NCI-H1105 (cell line): Measurements from ENCODE around the gene UBE2L5.

ENCODE experiments used
- DNase-seq: peaks from one replicate; lab custom pipeline; 2025; lab: John Stamatoyannopoulos, UW

UBE2L5 gene

DNA sequence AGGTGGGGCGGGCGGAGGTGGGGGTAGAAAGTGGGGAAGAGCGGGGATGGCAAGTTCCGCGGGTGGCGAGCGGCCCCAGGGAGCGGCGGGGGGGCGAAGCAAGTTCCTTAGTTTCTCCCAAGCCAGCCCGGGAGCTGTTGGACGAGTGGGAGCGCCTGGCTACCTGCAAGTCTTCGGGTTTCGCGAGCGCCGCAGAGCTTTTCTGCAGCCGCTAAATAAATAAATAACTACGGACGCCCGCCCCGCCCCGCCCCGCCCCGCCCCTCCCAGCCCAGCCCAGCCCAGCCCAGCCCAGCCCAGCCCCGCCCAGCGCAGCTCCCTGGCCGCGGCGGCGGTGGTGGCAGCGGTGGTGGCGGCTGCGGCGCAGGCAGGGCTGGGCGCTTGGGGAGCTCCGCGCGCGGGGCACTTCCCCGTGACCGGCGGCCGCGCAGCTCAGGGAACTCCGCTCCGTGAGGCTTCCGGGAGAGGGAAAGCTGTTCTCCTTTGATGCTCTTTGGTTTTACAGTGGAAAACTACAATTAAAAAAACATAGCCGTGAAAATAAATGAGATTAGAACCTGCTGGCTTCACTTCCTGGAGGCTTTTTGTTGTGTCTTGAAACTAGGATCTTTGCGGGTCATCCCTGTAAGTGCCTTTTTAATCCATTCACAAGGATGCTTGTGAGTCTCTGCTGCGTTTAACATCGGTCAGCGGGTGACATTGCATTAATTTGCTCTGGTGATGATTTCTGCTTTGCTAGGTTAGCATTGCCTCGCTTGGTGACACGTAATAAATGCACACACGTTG lies at the start of gene UBE2L5:
Gene UBE2L5, plus strand, starts transcription at position 440 of the 786 bp plus-strand sequence. CDS start 5,498 bp downstream, outside the sequence.
- peak; percentile 45 for DNase-seq

DNA sequence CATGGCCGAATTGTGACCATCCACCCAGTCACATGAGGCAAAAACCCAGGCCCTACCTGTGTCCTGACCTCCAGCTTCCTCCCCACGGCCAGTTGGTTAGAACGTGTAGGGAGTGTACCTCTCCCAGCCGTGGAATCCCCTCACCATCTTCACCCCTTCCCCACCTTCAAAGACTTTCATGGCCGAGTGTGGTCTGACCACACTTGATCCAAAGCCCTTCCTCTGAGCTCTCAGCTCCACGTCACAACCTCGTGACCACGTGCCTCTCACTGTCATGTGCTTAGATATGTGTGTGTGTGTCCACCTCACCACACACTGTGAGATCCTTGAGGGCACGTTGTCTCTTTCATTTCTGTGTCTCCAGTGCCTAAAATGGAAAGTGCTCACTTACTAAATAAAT lies 48.6 kb upstream of the UBE2L5 start:
- no peak for DNase-seq

DNA sequence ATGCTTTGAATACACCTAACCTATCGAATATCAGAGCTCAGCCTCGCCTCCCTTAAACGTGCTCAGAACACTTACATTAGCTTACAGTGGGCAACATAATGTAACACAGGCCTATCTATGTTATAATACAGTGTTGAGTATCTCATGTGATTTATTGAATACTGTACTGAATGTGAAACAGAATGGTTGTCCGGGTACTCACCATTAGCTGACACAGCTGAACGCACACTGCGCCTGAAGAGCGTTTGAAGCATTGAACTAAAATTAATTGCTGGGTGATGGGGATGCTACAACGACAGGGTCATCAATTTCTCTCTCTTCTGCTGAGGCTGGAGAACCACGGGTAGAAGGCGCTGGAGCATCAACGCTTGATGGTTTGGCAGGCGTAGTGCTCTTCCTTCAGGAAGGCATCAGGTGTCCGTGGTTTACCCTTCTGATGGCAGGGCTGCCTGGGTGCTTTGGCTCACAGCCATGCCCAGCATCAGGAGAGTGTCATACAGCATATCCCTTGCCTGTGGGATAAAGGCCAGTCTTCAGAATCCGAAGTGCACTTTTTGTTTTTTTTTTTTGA lies 46.9 kb upstream of the UBE2L5 start:
- DNase-seq, result peak; percentile 28

DNA sequence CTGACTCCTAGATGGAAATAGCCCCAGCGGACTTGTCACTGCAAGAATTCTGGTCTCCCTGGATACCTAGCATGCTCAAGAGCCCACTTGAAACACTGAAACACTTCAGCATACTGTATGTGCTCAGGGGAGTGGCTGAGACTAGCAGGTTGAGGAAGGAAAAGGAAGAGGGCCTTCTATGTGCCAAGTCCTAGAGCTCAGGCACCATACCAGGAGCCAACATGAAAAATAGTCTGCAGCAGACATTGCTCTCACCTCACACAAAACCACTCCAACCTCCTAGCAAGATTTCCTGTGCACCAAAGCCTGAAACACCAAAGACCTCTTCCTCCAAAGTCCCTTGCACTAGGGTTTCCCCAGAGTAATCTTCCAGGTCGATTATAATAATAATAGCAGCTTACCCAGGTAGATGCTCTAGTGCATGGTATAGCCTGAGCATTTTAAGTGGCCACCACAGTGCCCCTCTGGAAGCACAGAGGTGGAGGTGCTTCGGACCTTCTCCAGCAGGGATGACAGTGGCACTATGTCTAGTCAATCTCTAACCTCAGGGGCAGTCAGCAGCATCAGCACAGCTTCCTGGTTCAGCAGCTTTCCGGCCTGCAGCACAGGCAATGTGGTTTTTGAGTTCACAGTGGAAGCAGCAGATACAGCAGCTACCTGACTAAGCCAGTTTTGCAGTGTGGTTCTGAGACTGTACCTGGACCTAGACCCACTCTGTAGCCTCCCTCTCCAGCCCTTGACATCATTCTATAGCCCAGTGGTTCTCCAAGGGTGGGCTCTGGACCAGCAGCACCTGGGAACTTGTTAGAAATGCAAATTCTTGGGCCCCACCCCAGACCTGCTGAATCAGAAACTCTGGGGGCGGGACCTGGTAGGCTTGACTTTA lies 45.6 kb upstream of the UBE2L5 start:
- peak; percentile 33 for DNase-seq

DNA sequence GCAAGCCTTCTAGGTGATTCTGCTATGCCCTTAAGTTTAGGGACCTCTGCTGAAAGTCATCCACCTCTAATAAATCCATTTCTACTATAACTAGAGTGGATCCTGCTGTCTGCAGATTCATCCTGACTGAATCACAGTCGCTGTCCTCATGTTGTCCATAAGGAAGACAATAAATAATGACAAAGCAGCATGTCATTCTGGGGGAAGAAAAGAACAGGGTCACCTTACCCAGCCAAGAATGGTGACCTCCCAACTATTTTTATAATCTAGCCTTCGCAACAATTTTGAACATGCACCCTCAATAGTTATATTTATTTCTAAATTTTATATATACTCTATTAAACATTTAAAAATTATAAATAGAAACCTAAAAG lies 45.0 kb upstream of the UBE2L5 start:
- DNase-seq, result no peak

DNA sequence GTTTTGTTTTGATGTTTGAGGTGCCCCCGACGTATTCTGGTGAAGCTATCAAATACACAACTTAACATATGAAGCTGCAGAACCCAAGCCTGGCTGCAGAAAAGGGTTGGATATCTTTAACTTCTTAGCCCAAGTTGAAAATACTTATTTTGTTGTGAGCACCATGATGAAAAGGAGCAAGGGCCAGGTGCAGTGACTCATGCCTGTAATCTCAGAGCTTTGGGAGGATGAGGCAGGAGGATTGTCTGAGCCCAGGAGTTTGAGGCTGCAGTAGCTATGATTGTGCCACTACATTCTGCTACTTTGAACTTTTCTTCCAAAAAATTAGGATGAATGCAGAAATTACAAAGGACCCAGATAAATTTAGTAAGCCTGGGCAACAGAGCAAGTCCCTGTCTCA lies 44.1 kb upstream of the UBE2L5 start:
- DNase-seq, result no peak

DNA sequence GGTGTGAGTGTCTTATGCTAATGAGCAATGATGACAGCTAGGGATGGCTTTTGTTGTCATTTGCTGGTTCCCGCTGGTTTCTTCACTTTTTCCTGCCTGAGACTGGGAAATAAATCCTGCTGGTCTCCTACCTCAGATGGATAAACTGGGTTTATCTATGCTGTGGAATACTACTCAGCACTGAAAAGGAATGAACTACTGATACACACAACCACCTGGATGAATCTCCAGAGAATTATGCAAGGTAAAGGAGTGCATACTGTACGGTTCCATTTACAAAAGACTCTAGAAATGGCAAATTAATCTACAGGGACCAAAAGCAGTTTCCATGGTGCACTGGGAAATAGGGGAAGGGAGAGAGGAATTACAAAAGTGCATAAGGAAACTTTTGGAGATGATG lies 41.2 kb upstream of the UBE2L5 start:
- DNase-seq, result no peak

DNA sequence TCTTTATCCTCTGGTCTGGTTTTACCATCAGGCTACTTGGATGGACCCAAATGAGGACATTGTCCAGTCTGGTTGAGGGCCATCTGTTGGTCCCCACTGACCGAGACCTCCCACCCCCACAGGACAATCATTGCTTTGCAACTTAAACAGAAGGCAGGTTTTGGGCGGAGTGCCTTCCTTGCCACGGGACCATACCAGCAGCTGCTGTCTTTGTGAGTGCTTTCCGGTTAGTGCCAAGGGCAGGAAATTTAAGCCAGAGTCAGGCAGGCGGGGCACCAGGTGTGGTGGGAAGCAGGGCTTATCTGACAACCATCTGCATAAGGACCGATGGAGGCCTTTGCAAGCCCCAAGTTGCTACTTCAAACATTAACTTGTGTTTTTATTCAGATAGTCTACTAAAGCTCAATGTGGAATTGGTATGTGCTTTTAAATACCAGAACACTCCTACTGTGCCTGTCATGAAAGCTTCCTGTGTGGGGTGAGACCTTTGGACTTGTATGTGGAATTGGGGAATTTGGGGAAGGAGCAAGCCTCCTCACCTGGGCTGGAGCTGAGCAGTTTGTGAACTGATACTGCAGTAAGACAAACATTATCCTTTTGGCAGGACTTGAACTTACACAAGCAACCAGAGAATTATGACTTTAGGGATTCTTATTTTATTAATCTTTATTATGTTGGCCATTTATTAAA lies 39.3 kb upstream of the UBE2L5 start:
- DNase-seq, result no peak

DNA sequence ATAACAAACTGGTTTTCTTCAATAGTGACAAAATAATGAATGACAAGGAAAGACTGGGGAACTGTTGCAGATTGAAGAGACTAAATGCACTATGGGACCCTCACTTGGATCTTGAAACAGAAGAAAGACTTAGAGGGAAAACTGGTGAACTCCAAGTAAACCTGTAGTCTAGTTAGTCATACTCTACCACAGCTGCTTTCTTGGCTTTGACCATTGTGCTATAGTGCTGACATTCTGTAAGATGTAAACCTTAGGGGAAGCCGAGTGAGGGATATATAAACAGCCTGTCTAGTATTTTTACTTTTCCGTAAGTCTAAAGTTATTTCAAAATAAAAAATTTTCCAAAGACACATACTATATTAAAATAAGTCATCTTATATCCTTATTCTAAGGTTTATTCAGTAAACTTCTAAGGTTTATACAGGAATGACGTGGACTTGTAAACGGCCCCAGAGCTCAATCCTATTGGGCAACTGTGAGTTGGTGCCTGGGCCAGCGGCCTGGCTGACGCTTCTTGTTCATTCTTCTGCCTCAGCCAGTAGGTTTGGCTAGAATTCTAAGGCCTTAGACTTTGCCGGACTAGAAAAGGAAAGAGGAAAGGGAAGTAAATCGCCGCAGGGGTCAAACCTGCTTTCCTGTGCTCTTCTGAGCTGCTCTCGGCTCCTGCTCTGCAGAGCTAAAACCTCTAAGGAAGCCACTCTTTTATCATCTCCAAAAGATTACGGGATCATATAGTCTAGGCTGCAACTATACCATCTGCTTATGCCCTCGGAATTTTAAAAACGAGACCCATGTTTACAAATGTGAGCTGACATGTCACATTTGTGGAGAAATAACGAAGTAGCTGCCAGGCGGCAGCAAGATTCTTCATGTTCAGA lies 33.6 kb upstream of the UBE2L5 start:
- no peak for DNase-seq

DNA sequence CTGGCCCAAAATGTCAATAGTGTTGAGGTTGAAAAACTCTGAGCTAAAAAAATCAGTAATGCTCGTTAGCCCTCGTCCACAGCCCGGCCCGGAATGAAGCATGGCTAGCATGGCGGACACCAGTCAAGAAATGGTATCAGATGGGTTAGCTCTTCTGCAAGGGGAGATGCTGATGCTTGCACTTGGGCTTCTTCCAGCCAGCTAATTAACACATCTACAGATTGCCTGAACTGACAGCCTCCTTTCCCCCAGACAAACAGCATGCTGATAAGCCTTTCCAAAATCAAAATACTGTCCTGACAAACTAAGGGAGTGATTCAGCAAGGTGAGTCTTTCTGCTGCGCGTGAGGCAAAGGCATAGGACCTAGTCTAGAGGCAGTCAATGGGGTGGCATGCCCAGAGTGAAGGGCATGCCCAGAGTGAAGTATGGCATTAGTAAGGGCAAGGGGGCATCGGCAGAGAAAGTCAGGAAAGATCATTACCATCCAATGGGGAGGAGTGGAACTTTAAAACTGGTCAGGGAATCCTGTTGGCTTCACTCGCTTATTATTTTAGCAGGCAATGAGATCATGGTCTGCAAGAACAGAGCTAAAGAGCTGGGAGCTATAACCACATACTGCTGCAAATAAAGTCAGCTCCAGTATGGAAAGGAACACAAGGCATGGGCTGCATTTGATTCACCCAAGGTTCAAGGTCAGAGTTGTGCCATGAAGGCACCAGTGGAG lies 30.2 kb upstream of the UBE2L5 start:
- no peak for DNase-seq

DNA sequence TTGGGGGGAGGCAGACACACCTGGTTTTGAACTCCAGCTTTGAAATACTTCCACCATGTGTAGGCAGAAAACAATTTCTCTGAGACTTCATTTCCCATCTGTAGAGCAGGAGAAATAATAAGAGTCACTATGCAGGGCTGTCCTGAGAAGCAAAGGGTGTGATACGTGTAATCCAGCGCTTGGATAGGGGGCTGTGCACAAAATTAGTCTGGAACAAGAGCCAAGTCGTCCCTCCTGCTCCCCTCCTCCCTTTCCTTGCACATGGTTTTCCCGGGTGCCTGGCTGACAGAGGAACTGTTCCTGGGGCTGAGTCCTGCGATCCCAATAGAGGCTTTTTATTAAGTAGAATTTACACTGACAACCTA lies 29.6 kb upstream of the UBE2L5 start:
- no peak for DNase-seq

DNA sequence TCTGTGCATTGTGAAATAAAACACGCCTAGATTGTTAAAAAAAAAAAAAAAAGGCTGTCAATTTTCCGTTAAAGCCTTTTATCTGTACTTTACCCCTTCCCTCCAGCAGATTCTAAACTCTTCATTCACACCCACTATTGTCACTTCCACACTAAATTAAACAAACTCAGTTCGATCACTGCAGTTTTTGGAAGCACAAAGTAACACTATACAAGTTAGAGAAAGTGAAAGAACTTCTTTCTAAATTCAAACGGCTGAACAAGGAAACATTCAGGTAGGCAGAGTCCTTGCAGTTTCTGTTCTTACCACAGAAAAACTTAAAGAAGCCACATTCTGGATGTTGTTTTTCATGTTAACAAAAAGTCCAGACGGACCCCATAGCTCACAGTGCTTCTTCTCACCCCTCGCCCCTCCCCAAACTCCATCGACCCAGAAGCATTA lies 27.5 kb upstream of the UBE2L5 start:
- DNase-seq, result no peak

DNA sequence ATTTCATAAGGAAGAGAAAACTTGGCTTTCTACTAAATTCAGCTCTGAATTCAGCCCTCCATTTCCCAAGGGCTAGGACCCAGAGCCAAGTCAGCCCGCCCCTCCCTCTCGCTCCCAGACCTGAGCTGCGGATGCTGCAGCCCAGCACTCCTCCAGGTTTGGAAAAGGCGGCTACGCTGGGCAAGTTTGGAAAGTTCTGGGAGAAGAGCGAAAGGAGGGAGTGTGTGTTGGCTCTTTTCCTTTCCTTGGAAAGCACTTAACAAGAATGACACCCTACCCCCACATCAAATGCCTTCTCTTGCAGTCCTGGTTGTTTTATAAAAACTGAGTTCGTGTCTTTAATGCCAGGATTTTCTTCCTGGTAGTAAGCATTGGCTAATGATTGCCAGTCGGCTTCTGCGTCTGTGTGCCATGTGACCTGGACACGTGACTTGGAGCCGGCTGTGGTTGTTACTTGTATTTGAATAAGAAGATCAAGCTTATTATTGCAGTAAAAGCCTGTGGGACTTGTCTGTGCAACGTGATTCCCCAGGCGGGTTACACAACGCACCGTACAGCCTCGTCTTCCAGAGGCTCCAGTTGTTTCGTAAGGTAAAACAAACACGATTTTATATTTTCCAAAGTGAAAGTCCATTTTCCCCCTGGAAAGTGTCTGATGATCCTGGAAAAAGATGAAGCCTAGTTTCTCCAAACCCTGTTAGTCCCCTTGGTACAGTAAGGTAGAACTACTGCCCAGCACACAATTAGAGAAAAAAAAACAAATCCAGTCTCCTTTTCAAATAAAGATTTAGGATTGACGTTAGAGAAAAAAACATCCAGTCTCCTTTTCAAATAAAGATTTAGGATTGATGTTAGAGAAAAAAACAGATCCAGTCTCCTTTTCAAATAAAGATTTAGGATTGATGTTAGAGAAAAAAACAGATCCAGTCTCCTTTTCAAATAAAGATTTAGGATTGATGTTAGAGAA lies 26.8 kb upstream of the UBE2L5 start:
- peak; percentile 40 for DNase-seq

DNA sequence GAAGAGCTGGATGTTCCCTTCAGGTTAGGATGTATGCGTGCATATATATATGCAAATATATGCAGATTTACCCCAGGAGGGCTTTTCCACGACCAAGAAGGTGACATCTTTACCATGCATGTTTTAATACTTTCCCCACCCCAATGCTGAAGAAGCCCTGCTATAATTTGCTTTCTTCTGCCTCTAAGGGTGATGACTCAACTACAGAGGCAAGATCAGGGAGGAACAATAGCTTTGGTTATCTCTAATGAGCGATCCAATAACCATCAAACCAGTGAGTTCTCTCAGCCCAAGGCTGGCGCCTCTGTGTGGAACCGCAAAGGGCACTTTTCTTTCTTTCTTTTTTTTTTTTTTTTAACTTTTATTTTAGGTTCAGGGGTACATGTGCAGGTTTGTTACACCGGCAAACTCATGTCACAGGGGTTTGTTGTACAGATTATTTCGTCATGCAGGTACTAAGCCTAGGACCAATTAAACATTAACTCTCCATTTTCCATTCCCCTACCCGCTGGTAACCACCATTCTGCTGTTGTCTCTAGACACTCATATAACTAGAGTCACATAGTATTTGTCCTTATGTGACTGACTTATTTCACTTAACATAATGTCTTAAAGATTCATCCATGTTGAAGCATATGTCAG lies 25.7 kb upstream of the UBE2L5 start:
- no peak for DNase-seq

DNA sequence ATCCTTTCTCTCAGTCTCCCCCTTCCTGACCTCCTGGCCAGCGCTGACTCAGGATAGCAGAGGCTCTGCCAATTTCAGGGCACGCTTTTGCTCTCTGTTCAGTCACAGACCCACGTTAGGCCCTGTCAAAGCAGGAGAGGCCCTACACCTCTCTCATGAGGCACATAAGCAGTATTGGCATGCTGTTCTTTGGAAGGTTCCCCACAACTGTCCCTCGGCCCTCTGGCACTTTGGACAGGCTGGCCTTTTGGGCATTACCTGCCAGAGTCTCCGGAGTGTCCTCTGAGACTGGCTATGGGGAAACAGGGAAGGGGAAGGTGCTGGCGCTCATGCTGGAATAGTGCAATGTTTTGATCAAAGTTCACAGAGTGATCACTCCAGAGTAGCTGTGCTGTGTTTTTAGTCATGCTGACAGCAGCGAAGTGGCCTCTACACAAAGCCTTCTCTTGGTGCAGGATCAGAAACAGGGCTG lies 23.7 kb upstream of the UBE2L5 start:
- DNase-seq, result no peak

DNA sequence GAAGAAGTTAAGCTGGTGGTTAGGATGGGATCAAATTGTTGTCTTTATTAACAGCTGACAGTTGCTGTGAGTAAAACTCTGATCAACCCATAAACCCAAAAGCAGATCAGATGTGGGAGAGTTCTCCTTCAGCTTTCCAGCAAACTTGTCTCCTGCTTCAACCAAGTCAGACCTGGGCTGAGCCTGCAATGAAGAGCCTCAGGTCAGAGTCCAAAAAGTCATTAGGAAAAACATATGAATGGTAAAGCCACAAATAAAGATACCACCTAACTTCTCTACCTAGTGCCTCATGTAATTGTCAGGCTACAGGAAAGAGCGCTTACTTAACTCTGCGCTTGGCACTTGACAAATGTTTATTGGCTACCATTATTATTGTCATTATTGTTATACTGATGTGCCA lies 21.9 kb upstream of the UBE2L5 start:
- DNase-seq, result no peak

DNA sequence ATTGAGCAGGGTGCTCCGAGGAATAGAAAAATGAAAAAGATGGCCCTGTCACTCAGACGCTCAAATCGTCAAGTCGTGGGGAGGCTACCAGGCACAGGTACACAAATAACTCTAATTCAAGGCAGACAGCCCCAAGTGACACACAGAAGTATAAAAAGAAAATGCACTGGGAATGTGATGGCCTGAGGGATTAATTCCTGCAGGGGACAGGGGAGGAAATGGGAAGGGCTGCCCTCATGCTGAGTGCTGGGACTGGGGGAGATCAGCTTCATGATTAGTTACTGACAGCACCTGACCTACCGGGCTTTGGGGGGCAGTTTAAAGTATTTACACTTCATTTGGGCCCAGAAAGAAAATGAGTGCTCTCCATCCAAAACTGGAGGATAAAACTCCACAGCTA lies 20.9 kb upstream of the UBE2L5 start:
- DNase-seq, result no peak

DNA sequence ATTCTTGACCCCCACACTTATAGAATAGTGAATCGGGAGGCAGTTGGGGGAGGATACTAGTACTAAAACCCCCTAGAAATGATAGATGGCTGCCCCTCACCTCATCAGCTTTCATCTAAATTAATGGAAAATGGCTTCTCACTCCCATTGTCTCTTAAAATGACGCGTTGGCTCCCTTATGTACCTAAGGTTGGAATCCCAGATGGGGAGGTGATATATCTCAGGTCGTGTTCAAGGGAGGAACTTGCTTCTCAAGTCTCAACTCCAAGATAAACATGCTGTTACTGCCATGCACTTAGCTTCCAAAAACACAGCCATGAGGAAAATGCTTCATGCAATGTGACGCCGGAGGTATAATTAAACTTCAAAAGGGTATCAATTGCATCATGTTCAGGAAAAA lies 18.8 kb upstream of the UBE2L5 start:
- DNase-seq, result no peak

DNA sequence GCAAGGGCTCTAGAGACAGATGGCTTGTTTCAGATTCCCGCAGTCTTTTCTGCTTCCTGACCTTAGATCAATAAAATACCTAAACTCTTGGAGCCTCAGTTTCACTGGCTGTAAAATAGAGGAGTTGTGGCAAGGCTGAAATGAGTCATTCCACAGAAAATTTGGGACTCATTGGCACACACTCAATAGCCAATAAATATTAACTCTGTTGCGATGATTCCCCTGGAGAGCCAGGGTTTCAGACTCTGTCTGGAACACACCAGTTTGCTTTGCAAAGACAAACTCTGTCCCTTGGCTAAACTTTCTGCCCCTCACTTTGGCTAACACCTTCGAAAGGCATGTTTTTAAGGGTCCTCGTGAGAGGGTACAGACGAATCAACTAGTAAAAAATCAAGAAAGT lies 18.1 kb upstream of the UBE2L5 start:
- no peak for DNase-seq
